ENCODE data around the gene ALK.

The ALK gene

DNA sequence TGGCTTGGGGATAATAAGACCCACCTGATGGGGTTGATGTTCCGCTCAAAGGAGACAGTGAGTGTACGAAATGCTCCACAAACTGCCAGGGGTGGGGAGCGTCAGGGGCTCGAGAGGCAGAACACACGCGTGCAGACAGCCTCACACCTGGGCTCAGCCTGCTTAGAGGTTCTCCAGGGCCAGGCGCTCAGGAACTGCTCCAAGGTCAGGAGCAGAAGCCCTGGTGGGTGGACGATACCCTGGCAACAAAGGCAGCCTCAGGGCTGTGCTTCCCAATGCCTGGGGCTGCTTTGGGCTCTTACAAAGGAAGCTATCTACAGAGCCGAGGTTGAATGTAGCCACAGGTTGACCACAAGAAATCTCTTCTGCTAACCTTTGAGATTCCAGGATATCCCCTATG lies 691.7 kb downstream of the ALK start:
- no peak for DNase-seq

DNA sequence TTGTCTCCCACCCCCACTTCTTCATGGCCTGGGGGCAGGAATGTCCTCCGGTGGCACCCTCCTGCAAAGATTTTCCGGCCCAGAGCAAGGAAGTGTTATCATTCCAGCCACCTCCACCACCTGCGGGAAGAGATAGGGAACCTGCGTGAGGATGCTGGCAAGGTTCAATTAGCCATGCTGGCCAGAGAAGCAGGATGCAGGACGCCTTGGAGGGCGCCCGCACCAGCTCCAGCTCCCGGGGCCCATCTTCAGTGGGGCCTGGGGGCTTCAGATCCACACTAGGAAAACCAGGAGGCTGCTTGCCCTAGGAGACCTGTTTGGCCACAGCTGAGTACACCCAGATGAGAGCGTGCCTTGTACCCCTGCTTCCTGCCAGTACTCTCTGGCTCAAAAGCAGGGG lies 692.4 kb downstream of the ALK start:
- DNase-seq: no peak

DNA sequence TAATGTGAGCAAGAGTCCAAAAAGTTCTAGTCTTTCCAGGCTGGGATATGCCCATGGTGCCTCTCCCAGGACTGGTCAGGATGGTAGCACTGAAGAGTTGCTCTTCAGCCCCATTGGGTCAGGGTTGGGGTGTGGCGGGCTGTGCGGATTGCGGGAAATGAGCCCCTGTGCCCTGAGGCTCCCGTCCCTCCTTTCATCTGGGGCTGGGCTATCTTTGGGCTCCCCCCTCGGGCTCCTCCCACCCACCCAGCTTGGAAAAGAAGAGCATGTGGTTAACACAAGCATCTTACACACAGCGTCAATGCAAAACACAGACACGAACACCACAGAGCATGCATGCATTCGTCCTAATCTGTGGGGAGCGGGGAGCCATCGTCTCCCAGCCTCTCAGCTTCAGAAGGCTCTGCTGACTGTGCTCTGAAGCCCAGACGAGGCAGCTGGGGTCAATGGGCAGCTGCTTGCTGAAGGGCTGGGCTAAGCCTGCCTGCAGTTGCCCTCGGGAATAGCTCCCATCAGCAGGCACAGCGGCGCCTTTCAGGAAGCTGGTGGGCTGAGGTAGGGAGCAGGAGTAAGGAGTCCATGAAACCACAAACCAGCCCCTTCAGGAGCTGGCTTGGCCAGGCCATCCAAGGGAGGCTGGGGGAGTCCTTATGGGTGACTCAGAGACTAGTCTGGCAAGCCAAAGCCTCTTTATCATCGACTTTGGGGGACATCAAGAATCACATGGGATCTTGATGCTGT lies 693.3 kb downstream of the ALK start:
- no peak for DNase-seq

DNA sequence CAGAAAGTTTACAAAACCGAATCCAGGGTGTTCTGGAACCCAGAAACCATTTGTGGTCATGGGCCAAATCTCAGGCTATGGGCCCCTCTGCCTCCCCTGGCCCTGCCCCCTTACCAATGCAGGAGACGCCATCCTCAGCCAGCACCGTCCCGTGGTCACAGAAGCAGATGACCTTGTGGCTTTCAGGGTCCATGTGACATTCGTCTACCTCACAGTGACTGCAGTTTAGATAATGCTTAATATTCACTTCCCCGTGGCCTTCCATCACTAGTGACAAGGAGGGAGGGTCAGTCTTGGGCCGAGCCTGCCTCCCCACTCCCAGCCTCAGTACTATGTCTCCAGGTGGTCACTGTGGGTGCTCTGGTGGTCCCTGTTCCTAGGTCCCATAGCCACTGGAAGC lies 694.6 kb downstream of the ALK start:
- no peak for DNase-seq

DNA sequence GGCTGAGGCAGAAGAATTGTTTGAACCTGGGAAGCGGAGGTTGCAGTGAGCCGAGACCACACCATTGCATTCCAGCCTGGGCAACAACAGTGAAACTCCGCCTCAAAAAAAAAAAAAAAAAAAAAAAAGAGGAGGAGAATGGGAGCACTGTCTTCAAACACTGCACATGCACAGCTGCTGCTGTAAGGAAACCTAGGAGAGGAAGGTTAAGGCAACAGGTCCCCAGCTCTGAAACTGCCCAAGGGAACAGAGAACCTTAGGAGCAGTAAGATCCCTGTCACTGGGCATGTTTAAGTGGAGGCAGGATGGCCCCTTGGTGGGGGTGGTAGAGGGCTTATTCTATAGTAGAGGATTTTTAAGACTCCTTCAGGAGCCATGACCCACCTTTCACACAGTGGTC lies 695.0 kb downstream of the ALK start:
- no peak for DNase-seq

DNA sequence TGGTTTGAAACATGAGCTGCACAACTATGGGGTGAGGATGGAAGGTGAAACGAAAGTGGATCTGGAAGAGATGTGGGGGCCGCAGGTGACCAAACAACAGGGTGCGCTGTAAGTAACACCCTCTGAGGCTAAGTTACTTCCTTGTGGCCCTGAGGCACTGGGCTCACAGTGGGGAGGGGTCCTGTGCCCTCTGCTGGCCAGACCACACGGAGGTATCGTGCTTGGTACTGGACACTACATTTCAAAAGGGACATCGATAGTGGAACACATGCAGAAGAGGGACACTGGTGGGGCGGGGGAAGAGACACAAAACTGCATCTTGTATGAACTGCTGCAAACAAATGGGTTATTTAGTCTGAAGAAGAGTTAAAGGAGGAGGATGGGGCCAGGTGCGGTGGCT lies 695.6 kb downstream of the ALK start:
- DNase-seq: no peak

DNA sequence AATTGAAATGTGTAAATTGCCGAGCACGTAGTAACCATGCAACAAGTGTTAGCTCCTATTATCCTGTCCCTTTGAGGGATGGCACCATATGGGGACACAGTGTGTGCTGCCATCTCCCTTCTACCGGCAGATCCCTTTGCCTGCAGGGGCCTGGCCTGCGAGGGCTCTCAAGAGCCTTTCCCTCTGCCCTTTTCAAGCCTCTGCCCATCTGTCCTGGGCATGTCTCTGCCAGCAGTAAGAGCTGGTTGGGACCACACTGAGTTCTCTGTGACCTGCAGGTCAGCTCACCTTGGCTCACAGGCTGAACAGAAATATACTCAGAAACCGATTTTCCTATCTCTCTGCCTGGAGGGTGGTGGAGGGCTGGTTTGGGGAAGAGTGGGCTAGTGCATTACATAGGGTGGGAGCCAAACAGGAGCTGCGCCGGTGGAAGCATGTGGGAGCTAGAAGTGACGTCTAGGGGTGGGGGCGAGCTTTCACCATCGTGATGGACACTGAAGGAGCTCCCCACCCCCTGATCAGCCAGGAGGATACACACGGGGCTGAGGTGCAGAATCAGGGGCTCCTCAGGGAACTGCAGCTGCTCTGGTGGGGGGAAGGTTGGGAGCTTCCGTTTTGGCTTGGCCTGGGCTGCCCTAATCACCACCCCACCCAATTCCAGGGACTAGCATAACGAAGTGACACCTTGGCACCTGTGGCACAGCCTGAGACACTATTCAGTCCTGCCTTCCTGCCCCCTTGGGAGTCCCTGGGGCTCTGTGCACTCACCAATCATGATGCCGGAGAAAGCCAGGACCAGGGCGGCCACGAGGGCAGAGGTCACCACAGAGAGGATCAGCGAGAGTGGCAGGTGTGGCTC lies 696.5 kb downstream of the ALK start:
- no peak for DNase-seq

DNA sequence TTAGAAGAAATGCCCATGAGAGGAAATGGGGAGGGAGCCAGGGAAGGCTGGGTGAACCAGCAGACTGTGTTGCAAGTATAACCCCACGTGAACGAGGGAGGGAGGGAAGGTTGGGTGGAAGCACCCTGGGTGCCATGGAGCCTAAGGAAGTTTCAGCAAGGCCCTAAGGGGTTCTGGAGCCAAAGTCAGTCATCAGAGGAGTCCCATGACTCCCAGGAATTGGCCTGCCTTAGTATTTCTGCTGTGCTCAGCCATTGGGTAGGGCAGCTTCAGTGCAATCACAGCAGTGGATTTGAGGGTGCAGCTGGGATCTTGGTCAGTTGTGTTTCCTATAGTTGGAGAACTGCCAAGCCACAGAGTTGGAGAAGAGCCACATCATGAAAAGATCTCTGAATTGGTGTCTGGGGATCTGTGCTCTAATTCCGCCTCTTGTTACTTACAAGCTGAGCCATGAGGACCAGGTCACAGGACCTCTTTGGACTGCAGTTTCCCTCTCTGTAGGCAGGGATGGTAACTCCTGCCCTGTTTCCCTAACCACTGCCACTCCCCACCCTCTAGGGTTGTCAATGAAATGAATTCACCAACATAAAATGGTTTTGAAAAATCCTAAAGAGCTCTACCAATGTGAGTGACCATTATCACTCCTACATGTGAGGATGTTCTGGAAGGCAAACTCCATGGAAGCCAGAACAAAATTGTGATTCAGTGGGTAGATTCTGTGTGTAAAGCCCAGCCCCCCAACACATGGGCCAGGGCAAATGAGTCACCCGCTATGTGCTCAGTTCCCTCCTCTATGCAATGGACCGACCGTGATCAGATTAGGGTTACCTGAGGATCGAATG lies 697.3 kb downstream of the ALK start:
- no peak for DNase-seq

DNA sequence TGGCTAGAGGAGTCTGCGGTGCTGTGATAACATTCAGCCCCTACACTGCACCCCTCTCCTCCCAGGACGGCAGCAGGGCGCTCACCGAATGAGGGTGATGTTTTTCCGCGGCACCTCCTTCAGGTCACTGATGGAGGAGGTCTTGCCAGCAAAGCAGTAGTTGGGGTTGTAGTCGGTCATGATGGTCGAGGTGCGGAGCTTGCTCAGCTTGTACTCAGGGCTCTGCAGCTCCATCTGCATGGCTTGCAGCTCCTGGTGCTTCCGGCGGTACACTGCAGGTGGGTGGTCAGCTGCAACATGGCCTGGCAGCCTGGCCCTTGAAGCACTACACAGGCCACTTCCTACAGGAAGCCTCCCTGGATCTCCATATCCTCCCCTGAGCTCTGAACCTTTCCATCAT lies 698.1 kb downstream of the ALK start:
- DNase-seq: no peak

DNA sequence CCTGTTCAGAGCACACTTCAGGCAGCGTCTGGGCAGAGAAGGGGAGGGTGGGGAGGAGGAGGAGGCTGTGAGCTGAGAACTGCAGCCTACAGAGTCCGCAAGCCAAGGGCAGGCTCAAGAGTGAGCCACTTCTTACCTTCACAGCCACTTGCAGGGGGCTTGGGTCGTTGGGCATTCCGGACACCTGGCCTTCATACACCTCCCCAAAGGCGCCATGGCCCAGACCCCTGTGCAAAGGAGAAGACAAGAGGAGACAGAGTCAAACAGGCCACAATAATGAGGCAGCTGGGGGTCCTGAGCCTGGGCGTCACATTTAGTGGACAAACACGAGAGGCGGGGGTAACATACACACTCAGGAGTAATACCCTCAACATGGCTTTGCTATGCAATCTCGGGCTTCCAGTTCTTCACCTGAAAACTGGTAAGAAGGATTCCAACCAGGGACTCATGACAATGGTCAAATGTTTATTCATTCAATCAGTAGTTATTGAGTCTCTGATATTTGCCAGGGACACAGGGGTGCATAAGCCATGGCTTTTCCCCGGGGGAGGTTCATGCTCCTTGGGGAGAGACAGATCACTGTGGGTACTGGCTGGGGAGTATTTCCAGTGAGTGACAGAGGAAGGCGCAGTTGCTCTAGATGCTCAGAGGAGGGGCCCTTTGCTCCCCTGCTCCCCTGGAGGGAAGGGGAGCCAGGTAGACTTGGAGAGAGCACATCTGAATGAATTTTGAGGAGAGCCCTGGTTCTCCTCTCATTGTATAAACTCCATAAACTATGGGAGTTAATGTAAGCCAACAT lies 698.8 kb downstream of the ALK start:
- DNase-seq: no peak

DNA sequence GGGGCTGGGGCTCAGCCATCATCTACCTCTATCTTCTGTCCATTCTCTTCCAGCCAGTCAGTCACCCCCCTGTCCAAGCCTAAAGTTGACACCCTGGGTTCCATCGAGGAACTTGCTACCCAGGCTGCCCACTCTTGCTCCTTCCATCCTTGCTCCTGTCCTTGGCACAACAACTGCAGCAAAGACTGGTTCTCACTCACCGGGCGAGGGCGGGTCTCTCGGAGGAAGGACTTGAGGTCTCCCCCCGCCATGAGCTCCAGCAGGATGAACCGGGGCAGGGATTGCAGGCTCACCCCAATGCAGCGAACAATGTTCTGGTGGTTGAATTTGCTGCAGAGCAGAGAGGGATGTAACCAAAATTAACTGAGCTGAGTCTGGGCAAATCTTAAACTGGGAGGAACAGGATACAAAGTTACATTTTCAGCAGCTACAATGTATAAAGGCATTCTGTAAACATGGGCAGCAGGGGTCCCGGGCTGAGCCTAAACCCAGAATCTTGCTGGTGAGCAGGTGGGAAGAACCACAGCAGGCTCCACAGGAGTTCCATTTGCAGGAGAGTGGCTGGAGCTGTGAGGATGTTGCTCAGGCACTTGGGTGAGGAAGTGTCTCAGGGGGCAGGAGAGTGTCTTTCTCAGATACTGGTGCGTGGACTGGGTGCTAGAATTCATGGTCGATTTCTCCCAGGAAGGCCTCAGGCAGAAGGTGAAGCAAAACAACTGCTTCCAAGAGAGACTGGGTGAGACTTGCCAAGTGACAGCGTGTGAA lies 700.7 kb downstream of the ALK start:
- no peak for DNase-seq

DNA sequence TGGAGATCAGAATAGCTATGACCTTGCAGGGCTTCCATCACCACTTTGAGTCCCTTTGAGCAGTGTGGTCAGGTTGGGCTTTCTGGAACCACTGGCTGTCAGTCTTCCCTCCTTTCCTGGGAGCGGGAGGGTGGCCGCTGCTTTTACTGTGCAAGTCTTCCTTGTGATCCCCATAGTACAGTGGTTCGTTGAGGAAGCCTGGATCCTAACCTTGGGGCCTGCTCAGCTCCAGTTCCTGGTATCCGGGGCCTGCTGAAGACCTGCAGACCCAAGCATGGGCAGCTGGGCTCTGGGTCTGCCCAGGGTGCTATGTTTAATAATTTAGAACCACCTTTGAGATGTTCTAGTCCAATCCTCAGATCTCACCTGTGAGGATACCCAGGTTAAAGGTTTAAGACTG lies 702.0 kb downstream of the ALK start:
- DNase-seq: no peak

DNA sequence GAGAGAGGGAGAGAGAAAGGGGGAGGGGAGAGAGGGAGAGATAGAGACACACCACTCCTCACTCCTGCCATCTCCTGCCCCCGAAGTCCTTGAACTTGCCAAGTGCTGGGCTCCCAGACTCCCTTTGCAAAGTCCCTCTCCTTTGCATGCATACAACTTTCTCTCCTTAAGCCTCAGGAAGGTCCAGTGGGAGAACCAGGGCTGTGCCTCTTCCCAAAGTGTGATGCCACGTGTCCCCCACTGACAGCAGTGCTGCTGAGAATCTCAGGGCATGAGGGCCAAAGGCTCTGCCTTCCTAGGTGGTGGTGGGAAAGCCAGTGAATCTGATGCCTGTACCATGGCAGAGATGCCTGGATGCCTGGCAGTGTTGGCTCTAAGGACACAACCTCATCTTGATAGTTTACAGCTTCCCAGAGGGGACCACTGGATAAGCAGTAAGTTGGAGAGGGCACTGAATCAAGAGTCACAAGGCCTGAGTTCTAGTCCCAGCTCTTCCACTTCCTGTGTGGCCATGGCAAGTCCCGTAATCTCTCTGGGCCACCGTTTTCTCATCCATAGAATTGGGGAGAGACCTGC lies 702.7 kb downstream of the ALK start:
- no peak for DNase-seq

DNA sequence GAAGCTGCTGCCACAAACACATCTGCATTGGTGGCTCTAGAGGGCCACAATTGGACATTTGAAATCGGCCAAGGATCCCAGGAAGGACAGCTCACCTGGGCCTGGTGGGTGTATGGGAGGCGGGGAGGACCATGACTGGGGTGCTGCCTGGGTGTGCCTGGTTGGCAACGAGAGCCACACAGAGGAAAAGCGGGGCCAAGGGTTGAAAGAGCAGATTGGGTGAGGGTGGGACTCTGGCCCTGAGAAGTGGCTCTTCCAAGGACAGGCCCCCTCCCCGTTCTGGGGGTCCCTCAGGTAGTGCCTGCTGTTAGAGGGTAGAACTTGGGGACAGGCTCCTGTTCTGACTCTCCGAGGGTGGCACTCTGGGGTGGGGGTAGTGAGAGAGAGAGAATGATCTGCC lies 703.3 kb downstream of the ALK start:
- no peak for DNase-seq

DNA sequence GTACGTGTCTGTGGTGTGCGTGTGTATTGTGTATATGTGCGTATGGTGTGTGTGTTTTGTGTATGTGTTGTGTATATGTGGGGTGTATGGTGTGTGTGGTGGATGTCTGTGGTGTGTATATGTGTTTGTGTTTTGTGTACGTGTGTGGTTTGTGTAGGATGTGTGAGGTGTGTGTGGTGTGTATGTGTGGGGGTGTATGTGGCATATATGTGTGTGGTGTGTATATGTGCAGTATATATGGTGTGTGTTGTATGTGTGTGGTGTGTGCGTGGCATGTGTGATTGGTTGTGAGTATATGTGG lies 704.8 kb downstream of the ALK start:
- no peak for DNase-seq

DNA sequence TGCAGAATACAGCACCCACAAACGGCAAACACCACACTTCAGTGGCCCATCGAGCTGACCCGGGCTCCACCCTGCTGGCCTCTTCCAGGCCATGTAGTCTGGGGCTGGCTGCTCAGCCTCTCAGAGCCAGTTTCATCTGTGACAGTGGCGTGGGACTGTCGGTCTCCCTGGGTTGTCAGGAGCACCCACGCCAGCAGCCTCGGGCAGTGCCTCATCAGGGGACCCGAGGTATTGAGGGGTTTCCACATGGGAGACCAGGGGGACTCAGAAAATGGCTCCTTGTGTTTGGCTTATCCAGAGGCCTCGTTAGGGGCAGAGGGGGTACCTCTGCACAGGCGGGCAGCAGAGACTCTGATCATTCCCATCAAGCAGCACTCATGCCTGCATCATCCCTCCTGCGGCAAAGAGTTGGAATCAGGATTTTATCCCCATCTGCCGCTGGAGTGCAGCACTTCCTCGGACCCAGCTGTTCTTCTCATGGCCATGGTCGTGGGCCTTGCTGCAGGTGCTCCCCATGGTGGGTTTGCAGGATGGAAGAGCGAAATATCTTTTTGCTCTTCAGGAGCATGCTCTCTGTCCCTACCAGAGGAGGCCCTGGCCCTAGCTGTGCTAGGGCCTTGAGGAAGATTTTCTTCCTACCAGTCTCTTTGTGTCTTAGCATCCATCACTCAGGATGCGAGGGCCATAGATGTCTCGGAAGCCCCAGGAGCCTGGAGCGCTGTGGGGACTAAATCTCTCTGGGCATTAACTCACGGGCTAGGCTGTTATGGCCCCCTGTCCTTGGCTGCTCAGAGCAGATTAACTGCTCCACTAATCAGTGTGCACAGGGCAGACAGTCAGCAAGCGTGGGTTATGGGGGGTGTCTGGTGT lies 705.4 kb downstream of the ALK start:
- no peak for DNase-seq

DNA sequence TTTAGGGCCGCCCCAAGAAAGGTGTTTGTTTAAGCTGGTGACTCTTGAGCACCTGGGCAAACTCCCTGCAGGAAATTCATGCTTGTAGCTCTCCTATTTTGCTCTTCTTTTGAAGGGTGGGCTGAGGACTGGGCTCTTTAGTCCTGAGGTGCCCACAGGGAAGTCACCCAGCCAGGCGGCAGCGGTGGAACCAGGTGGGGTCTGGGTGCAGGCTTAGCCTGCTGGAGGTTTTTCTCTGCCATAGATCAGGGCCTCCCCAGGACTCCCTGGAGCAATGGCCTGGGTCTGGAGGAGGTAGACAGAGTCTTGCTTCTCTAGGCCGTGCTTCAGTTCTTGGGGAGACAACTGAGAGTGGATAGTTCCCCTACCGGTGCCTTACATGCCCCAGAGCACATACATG lies 706.3 kb downstream of the ALK start:
- no peak for DNase-seq

DNA sequence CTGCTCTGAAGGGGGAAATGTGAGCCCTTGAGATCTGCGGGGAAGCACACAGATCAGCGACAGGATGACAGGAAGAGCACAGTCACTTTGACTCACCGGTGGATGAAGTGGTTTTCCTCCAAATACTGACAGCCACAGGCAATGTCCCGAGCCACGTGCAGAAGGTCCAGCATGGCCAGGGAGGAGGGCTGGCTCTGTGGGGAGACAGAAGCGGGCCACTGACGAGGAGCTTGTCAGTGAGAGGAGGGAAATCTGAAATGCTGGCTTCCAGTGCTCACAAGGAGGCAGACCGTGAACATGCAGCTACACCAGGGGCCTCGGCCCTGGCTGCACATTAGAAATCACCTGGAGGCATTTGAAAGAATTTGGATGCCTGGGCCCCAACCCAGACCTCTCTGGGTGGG lies 707.5 kb downstream of the ALK start:
- no peak for DNase-seq

DNA sequence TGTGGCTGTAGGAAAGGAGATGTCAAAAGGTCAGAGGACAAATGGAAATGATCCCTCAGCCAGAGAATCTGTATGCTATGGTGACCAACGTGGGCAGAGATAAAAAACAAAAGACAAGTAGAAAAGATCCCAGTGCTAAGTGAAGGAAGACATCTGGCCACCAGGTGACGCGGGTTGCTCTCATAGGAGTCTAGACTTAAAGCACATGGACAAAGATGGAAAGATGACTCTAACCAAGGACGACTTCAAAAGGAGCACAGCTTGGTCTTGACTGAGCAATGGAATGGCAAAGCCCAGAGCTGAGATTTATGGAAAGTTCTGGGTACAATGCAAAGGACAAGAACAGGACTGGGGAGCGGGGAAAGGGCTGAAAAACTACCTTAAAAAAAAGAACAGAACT lies 709.4 kb downstream of the ALK start:
- DNase-seq: no peak

DNA sequence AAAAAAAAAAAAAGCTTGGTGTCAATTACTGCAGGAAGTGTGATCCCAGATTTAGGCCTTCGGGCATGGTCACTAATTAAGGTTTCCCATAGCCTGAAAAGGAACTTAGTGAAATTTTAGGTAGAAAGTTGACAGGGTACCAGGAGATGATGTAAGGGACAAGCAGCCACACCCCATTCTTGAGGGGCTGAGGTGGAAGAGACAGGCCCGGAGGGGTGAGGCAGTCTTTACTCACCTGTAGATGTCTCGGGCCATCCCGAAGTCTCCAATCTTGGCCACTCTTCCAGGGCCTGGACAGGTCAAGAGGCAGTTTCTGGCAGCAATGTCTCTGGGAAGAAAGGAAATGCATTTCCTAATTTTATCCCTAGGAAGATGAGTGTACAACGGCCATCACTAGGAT lies 711.8 kb downstream of the ALK start:
- DNase-seq: no peak
